ENCODE data around the gene RCCD1. TPM values are rescaled to one million over a fixed set of nuclear protein-coding genes. Genes with fewer than 3 reads are reported as not detected.

Gene RCCD1
- total and polyA plus RNA-seq, 2 donors (not counting 3 experiments of a cell fraction or from before 2014, with no cell fraction given), result 8.8 to 15.3 TPM

DNA sequence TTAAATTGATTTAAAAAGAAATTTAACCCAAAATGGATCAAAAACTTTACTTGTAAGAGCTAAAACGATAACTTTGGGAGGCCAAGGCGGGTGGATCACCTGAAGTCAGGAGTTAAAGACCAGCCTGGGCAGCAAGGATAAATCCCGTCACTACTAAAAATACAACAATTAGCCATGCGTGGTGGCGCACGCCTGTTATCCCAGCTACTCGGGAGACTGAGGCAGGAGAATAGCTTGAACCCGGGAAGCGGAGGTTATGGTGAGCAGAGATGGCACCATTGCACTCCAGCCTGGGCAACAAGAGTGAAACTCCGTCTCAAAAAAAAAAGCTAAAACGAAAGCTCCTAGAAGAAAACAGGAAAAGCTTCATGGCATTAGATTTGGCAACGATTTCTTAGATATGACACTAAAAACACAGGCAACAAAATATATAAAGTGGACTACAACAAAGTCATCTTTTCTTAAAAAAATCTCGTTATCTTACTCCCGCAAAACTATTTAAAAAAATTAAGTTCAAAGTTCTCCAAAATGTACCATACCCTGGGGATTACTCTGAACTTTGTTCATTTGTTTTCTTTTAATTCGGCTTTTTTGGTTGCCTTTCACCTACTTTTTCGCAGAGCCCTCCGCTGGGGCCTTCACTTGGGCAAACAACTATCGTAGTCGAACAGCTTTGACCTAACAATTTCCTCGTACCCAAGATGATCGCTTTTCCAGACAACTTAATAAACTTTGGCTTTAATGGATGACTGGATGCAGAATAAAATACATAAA is 25.3 kb upstream of the RCCD1 start:
- Histone ChIP-seq H3K27me3 (ENCODE audit: control insufficient read depth in 2 of 2, insufficient read depth in 2 of 2, low read length in 2 of 2) (no peaks in the 10 kb centered on the region), H3K9ac (replicated peaks; ENCODE audit: extremely low read depth, insufficient read depth, low read length) (peak overlapping the region; percentile 70), H4K20me1 (replicated peaks; ENCODE audit: control insufficient read depth, extremely low read depth, insufficient read depth, low read length) (no peaks in the 10 kb centered on the region), H2AFZ (ENCODE audit: low read depth, low read length) (peak overlapping the region; percentile 80), H3K4me2 (ENCODE audit: insufficient read depth, low read length) (peak overlapping the region; percentile 86), H3K36me3 (ENCODE audit: control insufficient read depth in 2 of 2, extremely low read depth in 1 of 2, insufficient read depth in 2 of 2, low read length in 2 of 2) (no peaks in the 10 kb centered on the region), H3K27ac (ENCODE audit: insufficient read depth, low read depth, low read length) (peak overlapping the region; percentile 67), H3K4me3 (replicated peaks in 1 of 3; ENCODE audit: insufficient read depth in 1 of 3, low read depth in 1 of 3, low read length in 3 of 3) (peak overlapping the region; percentile 43 to 67 (median 49)), H3K9me1 (replicated peaks; ENCODE audit: control insufficient read depth, extremely low read depth, insufficient read depth, low read length) (no peaks in the 10 kb centered on the region), H3K79me2 (ENCODE audit: control insufficient read depth, insufficient read depth, low read length) (no peaks in the 10 kb centered on the region), H3K4me1 (ENCODE audit: control insufficient read depth, extremely low read depth, insufficient read depth, low read length) (peaks cover 16% of the 10 kb centered on the region), H3K9me3 (replicated peaks; ENCODE audit: control insufficient read depth, insufficient read depth, low read length) (no peaks in the 10 kb centered on the region)
- no peak for DNase-seq (ENCODE audit: low read depth, low spot score)
- BruUV-seq (replicated peaks), result TSS peak; percentile 54
- POLR2A ChIA-PET, result no interaction called here
- CTCF ChIA-PET, result interaction anchor here (1.3 to 8.1 kb wide), 5 partner anchors 8 to 281 kb away, joined by 4 to 66 read pairs (median 31); partner anchors contain the start of genes MAN2A2 and RCCD1
- dilution Hi-C loops (cut with MboI; ENCODE audit: extremely low pct_ligation_motif_present, low sequenced_read_pairs) (no loop called here), intact Hi-C loops (cut with micrococcal nuclease) (loop anchor here (5.0 kb wide), 1 partner anchor 427 kb away; no protein-coding TSS in a partner anchor)
- no peak for FAIRE-seq
- TF ChIP-seq GATA2 (IDR thresholded peaks at IDR 0.05; ENCODE audit: insufficient read depth, insufficient read length, low read depth, low read length) (no peak), POLR2A (IDR thresholded peaks at IDR 0.05; ENCODE audit: low read depth, low read length) (no peak)

DNA sequence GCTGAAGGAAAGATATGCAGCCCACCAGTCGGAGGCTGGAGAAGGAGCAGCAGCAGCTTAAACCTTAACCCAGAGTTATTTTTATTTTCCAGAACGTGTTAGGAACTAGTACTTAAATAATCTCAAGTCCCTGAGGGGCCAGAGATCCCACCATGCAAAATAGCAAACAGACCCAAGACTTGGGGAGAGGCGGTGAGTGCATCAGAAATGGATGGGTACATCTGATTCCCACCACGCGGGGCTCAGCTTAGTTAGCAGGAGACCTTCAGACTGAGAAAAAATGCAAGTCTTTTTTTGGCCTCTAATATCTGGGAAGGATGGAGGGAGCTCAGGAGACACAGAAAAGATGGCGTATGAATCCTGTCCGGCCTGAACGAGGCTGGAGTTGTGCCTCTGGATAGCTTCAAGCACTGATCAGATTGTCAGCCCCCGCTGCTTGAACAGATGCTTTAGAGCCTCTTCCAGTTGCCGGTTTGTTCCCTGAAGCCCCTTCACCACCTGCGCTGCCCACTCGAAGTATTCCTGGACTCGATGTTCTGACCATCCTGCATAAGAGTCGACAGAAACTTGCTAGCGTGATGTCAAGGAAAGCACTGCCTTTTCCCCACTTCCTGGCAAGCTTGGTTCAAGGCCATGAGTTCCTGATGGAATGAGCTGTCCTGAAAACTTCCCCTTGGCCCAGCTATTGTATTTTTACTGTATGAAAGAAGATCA is 23.7 kb upstream of the RCCD1 start:
- Histone ChIP-seq H3K27ac (ENCODE audit: insufficient read depth, low read depth, low read length) (no peak overlapping the region), H3K79me2 (ENCODE audit: control insufficient read depth, insufficient read depth, low read length) (peaks cover 6% of the 10 kb centered on the region), H3K4me2 (ENCODE audit: insufficient read depth, low read length) (peak overlapping the region; percentile 56), H3K9me3 (replicated peaks; ENCODE audit: control insufficient read depth, insufficient read depth, low read length) (no peaks in the 10 kb centered on the region), H4K20me1 (replicated peaks; ENCODE audit: control insufficient read depth, extremely low read depth, insufficient read depth, low read length) (no peaks in the 10 kb centered on the region), H3K9ac (replicated peaks; ENCODE audit: extremely low read depth, insufficient read depth, low read length) (no peak overlapping the region), H3K4me3 (replicated peaks in 1 of 3; ENCODE audit: insufficient read depth in 1 of 3, low read depth in 1 of 3, low read length in 3 of 3) (no peak overlapping the region), H3K9me1 (replicated peaks; ENCODE audit: control insufficient read depth, extremely low read depth, insufficient read depth, low read length) (no peaks in the 10 kb centered on the region), H3K4me1 (ENCODE audit: control insufficient read depth, extremely low read depth, insufficient read depth, low read length) (peaks cover 27% of the 10 kb centered on the region), H2AFZ (ENCODE audit: low read depth, low read length) (peak overlapping the region; percentile 6), H3K36me3 (ENCODE audit: control insufficient read depth in 2 of 2, extremely low read depth in 1 of 2, insufficient read depth in 2 of 2, low read length in 2 of 2) (no peaks in the 10 kb centered on the region), H3K27me3 (ENCODE audit: control insufficient read depth in 2 of 2, insufficient read depth in 2 of 2, low read length in 2 of 2) (no peaks in the 10 kb centered on the region)
- dilution Hi-C loops (cut with MboI; ENCODE audit: extremely low pct_ligation_motif_present, low sequenced_read_pairs), result no loop called here
- BruUV-seq (replicated peaks), result no TSS peak
- POLR2A ChIA-PET, result interaction anchor here (0.6 kb wide), 1 partner anchor 720 kb away, joined by 3 read pairs; no protein-coding TSS in a partner anchor
- intact Hi-C loops (cut with micrococcal nuclease), result loop anchor here (1.0 to 5.0 kb wide), 2 partner anchors 29 to 429 kb away; no protein-coding TSS in a partner anchor
- TF ChIP-seq FOS (IDR thresholded peaks at IDR 0.05; ENCODE audit: borderline replicate concordance, insufficient read depth, low read length) (no peak), EZH2 (IDR thresholded peaks at IDR 0.05; ENCODE audit: borderline replicate concordance, low read depth, low read length, severe bottlenecking) (no peak), POLR2A (IDR thresholded peaks at IDR 0.05; ENCODE audit: low read depth, low read length) (no peak)
- DNase-seq (ENCODE audit: low read depth, low spot score), result peak; percentile 39
- FAIRE-seq, result peak; percentile 90
- CTCF ChIA-PET, result interaction anchor here (0.5 to 8.1 kb wide), 14 partner anchors 9 to 610 kb away, joined by 3 to 66 read pairs (median 8); partner anchors contain the start of genes MAN2A2 and RCCD1
